K562 treated with DMSO at 1 percent for 4 hours (cell line): Measurements from ENCODE around the gene PDGFA. TPM values are rescaled to one million over a fixed set of nuclear protein-coding genes. Genes with fewer than 3 reads are reported as not detected.

ENCODE experiments used
- total RNA-seq: library from RNA; unstranded; fragments of 300-600 nt; gene quantifications from 2 replicates; pipeline ENCODE4 v1.2.3, GENCODE V29; 2022; ENCODE audit not compliant: insufficient read depth

Gene PDGFA
- total RNA-seq, result 5.0 and 7.4 TPM in 2 replicates

GRCh38 chr7:519484-520390, at the start of gene PDGFA:
PDGFA (minus strand) TSS chr7:519846; CDS start chr7:519001, 845 bp downstream.

Other genes starting within 250 kb of the PDGFA start
- not detected in 2 replicates for gene FOXL3, start 229.7 kb downstream of the PDGFA start, total RNA-seq
- 21.9 and 22.3 TPM in 2 replicates for gene DNAAF5, start 206.9 kb upstream of the PDGFA start, total RNA-seq
- 12.8 and 15.0 TPM in 2 replicates for gene PRKAR1B, start 207.4 kb upstream of the PDGFA start, total RNA-seq